ENCODE data around the gene LMBR1.

Gene LMBR1

GRCh38 chr7:156691764-156692163 lies 201.2 kb downstream of the LMBR1 start:
- FAIRE-seq, result no peak

GRCh38 chr7:156684661-156685060 lies 208.3 kb downstream of the LMBR1 start:
- no peak for FAIRE-seq

GRCh38 chr7:156684251-156684650 lies 208.7 kb downstream of the LMBR1 start:
- no peak for FAIRE-seq

- no peak for FAIRE-seq
These were observed 210.1 kb downstream of the LMBR1 start for GRCh38 chr7:156682928-156683327.

GRCh38 chr7:156680281-156680680 lies 212.7 kb downstream of the LMBR1 start:
- no peak for FAIRE-seq

GRCh38 chr7:156677374-156678054 lies 215.5 kb downstream of the LMBR1 start:
- FAIRE-seq, result no peak

GRCh38 chr7:156676263-156676662 lies 216.7 kb downstream of the LMBR1 start:
- no peak for FAIRE-seq

- FAIRE-seq, result no peak
These were observed 217.3 kb downstream of the LMBR1 start for GRCh38 chr7:156675721-156676120.

GRCh38 chr7:156673902-156674301 lies 219.1 kb downstream of the LMBR1 start:
- no peak for FAIRE-seq

GRCh38 chr7:156673454-156673853 lies 219.5 kb downstream of the LMBR1 start:
- FAIRE-seq, result no peak

- no peak for FAIRE-seq
These were observed 223.8 kb downstream of the LMBR1 start for GRCh38 chr7:156669035-156669828.

GRCh38 chr7:156668130-156668741 lies 224.7 kb downstream of the LMBR1 start:
- FAIRE-seq, result no peak

- no peak for FAIRE-seq
These were observed 225.9 kb downstream of the LMBR1 start for GRCh38 chr7:156667110-156667426.

GRCh38 chr7:156666368-156667109 lies 226.4 kb downstream of the LMBR1 start:
- FAIRE-seq, result no peak

GRCh38 chr7:156665101-156665500 lies 227.9 kb downstream of the LMBR1 start:
- FAIRE-seq, result no peak

GRCh38 chr7:156662277-156662676 lies 230.7 kb downstream of the LMBR1 start:
- FAIRE-seq, result no peak

- no peak for FAIRE-seq
These were observed 231.3 kb downstream of the LMBR1 start for GRCh38 chr7:156661637-156662036.

- FAIRE-seq, result no peak
These were observed 233.0 kb downstream of the LMBR1 start for GRCh38 chr7:156659961-156660360.

GRCh38 chr7:156659203-156659602 lies 233.8 kb downstream of the LMBR1 start:
- no peak for FAIRE-seq

- FAIRE-seq, result no peak
These were observed 235.3 kb downstream of the LMBR1 start for GRCh38 chr7:156657681-156658080.

GRCh38 chr7:156656598-156656997 lies 236.4 kb downstream of the LMBR1 start:
- FAIRE-seq, result no peak

- no peak for FAIRE-seq
These were observed 237.0 kb downstream of the LMBR1 start for GRCh38 chr7:156655983-156656382.

GRCh38 chr7:156655251-156655650 lies 237.7 kb downstream of the LMBR1 start:
- FAIRE-seq, result no peak
